DMS53 (cell line): ENCODE measurements around the gene TLR7.

ENCODE experiments used
- DNase-seq: peaks from one replicate; lab custom pipeline; 2025; lab: John Stamatoyannopoulos, UW

TLR7 gene

DNA sequence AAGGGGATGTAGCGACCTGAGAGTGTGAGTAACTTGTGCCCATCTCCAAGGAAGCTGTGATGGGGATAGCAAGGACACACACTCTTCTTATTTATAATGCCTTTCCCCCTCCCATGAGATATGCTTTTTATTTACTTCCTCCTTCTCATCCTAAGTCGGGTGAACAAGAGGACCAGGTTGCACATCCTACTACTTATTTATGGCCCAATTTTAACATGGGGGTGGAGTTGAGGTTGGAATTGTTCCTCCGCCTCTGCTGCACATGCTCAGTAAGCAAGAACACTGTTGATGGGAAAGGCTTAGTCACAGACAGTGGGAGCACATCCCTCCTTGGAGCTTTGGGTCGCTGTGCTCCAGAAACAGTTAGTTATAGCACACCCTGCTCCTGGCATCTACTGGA, 24.3 kb downstream of the TLR7 start:
- DNase-seq: no peak

GRCh38 chrX:12891915-12892506, 25.1 kb downstream of the TLR7 start:
- no peak for DNase-seq

DNA sequence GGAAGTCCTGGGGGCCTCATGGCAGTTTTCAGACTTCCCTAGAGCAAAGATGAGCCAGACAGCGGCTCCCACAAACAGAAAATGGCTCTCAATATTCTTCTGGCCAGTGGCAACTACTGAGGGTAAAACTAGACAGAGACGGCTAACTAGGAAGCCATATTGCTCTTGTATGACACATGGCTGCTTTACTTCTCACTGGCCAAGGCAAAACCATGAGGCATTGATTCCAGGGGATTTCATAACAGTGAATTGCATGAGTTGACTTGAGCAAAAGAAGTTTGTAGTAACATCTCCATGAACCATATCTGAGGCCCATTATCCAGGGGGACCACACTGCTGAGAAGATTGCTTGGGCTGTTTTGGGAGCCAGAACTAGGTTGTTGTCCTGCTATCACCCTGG, 25.8 kb downstream of the TLR7 start:
- no peak for DNase-seq

DNA sequence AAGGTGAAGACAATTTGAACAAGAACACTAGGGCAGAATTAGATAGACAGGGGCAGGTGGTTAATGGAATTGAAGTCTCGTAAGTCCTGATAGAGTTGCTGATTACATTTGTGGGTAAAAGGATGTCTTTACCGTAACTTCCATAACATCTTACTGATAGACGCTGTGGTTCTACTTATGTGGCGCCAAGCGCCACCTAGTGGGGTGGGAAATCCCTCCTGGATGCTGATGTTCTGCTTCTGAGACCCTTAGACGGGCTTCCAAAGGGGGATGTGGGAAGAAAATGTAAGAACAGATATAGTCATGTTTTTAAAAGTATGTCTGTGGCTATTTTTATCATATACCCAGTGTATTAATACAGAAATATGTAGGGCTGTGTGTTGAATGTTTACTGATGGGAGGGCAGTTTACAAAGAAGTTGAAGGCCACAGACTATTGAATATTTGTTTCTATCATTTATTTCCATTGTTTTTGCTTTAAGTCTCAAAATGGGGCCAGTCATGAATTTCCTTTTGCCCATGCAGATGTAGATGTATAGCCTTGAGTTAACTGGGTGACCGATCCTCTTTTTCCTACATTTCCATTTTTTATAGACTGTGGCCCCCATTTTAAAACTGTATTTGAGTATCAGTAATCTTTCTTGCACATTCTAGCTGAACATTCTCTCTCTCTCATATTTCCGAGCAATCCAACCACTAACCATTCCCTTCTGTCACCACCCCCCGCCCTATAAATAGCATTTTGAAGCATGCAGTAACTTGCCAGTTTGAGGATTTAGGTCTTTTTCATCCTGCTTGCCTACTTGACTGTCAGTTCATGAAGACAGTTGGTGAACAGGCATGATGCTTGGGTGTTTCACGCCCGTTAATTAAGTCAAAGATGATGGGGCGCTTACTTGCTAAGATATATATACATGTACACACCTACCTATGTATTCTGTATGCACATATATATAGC, 27.5 kb downstream of the TLR7 start:
- peak; percentile 51 for DNase-seq

GRCh38 chrX:12895866-12896265, 29.0 kb downstream of the TLR7 start:
- no peak for DNase-seq

DNA sequence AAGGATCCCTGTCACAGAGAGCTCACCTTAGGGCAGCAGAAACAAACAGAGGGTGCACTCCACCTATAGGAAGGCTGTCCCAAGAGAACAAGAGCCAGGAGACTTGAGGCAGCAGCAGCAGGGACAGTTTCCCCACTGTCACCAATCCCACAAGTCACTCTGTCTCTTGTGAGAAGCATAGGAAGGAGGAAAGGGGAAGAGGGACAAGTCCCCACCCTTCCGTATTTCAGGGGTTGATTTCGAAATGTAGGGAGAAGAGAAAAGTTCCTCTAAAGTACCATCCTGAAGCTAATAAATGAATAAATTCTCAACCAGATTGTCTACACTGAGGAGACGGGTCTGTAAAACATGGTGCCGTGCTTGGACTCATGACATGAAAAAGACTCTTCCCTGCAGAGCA, 30.1 kb downstream of the TLR7 start:
- DNase-seq: no peak

DNA sequence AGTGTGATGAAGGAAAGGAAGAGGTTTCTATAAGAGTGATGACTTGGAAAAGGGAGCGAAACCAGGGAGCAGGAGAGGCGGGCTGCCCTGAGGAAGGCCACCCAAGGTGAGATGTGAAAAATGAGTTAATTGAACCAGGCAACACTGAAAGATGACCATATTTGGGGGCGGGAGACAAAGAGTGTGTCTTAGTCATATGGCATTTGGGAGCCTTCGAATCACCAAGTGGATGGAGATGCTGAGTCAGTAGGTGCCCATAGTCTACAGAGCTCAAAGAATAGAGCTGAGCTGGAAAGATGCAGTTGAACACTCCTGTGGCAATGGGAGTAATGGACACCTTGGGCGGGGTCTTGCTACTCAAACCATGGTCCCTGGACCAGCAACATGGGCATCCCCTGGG, 31.2 kb downstream of the TLR7 start:
- DNase-seq: no peak

DNA sequence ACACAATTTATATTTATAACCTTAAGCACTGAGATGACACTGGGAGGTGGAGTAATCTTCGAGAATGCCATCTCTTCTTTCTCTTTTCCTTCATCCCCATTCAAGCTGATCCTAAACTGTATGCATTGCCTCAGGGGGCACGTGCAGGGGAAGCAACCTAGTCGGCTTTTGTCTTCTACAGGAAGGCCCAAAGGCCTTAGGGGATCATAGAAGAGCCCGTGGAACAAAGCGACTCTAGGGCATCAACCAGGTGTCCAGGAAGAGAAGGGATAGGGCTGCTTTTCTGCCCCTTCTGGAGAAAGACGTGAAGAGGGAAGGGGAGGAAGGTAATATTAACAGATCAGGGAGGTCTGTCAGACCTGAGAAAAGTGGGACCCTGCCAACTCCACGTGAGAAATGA, 32.6 kb downstream of the TLR7 start:
- no peak for DNase-seq

DNA sequence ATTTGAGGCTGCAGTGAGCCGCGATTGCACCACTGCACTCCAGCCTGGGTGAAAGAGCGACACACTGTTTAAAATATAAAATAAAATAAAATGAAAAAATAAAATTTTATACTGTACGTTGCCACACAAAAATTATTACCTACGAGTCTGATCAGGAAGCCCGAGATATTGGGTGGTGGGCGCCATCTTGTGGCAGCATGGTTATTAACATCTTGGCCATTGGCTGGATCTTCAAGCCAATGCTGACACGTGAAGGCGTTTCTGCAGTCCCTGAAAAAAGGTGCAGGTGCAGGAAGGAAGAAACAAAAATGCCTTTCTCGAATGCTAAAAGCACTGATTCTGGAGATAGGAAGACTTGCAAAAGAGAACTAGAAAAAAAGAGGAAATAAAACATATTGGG, 34.6 kb downstream of the TLR7 start:
- DNase-seq: peak; percentile 61

DNA sequence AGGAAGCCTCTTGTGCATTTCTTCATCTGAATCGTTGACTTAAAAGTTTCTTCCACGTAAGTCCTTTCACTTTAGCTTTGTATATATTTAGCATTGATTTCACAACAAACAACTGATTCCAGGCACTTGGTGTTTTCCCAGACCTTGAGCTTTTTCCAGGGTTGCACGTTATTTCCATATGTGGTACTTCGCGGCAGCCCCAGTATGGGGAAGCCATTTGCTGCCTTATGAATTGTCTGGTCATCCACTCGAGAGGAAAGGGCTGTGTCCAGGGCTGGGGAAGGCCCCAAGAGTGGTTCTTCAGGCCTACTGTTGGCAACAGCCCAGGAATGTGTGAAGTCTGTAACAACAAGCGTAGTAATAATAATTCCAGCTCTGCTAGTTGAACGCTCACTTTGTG, 36.8 kb downstream of the TLR7 start:
- DNase-seq: no peak

- DNase-seq: no peak
Observed at GRCh38 chrX:12906046-12906761, 39.3 kb downstream of the TLR7 start, which contains the start of gene TLR8. Gene TLR8, plus strand, starts transcription at chrX:12906620. Its CDS starts 87 bp downstream, at chrX:12906707.

- no peak for DNase-seq
Observed at GRCh38 chrX:12910423-12911121, 43.7 kb downstream of the TLR7 start.

DNA sequence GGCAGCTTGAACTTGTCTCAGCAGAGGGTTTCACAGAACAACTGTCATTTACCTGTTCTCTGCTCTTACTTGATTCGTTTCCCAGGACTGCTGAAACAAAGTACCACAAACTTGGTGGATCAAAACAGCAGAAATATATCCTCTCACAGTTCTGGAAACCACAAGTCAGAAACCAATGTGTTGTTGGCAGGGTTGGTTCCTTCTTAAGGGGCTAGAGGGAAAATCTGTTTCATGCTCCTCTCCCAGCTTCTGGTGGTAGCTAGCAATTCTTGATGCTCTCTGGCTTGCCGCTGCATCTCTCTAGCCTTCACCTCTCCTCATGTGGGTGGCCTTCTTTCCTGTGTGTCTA, 44.2 kb downstream of the TLR7 start:
- DNase-seq: no peak

DNA sequence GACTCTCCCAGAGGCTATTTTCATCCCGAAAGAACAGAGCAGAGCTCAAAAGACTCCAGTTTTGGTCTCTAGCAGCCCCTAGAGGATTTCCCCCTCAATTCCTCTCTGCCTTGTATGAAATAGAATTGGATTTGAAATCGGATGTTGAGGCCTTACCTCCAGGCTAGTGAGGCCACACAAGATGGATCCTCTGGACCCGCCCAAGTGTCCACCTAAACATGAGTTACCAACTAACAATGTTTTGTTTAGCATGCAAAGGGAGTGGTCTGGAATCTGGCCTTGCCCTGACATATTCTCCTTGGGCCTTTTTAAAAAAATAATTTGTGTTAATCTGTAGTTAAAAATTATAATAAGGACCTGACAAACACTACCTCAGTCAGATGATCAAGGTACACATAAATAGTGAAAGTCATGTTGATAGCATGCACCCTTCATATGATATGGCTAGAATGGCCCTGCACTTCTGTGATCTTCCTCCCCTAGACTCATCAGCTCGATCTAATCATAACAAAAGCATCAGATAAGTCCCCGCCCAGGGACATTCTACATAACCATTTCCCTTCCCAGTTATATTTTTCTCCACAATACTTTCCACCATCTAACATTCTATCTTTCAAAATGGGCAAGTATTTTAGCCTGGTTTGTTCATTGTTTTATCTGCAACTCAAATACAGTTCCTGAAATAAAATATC, 46.1 kb downstream of the TLR7 start:
- no peak for DNase-seq

GRCh38 chrX:12917753-12918152, 50.9 kb downstream of the TLR7 start:
- DNase-seq: peak; percentile 62

- no peak for DNase-seq
Observed at GRCh38 chrX:12919051-12919450, 52.2 kb downstream of the TLR7 start.

DNA sequence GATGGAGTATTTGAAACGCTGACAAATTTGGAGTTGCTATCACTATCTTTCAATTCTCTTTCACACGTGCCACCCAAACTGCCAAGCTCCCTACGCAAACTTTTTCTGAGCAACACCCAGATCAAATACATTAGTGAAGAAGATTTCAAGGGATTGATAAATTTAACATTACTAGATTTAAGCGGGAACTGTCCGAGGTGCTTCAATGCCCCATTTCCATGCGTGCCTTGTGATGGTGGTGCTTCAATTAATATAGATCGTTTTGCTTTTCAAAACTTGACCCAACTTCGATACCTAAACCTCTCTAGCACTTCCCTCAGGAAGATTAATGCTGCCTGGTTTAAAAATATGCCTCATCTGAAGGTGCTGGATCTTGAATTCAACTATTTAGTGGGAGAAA, 52.7 kb downstream of the TLR7 start:
- no peak for DNase-seq

- no peak for DNase-seq
Observed at GRCh38 chrX:12920990-12921389, 54.1 kb downstream of the TLR7 start.

DNA sequence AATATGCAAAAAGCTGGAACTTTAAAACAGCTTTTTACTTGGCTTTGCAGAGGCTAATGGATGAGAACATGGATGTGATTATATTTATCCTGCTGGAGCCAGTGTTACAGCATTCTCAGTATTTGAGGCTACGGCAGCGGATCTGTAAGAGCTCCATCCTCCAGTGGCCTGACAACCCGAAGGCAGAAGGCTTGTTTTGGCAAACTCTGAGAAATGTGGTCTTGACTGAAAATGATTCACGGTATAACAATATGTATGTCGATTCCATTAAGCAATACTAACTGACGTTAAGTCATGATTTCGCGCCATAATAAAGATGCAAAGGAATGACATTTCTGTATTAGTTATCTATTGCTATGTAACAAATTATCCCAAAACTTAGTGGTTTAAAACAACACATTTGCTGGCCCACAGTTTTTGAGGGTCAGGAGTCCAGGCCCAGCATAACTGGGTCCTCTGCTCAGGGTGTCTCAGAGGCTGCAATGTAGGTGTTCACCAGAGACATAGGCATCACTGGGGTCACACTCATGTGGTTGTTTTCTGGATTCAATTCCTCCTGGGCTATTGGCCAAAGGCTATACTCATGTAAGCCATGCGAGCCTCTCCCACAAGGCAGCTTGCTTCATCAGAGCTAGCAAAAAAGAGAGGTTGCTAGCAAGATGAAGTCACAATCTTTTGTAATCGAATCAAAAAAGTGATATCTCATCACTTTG, 55.2 kb downstream of the TLR7 start:
- no peak for DNase-seq

- no peak for DNase-seq
Observed at GRCh38 chrX:12922599-12922919, 55.7 kb downstream of the TLR7 start.

GRCh38 chrX:12929701-12930100, 62.8 kb downstream of the TLR7 start:
- DNase-seq: no peak
